Parathyroid adenoma (tissue), 2 donors: ENCODE results near the gene MORN2.

Source experiments
- H2AFZ ChIP-seq: fragments of 300-600 bp; sonication (generic); one replicate; pipeline ENCODE4 v1.7.0; 2017; ENCODE audit warnings: antibody characterized with exemption, mild to moderate bottlenecking
- H3K27ac ChIP-seq: fragments of 300-600 bp; sonication (generic); one replicate; pipeline ENCODE4 v1.7.0; 2017
- H3K27me3 ChIP-seq: fragments of 300-600 bp; sonication (generic); one replicate; pipeline ENCODE4 v1.7.0; 2017; ENCODE audit warnings: low read length; ENCODE audit not compliant: control insufficient read depth, insufficient read depth
- H3K36me3 ChIP-seq: fragments of 300-600 bp; sonication (generic); one replicate; pipeline ENCODE4 v1.7.0; 2017; ENCODE audit warnings: low read length; ENCODE audit not compliant: control insufficient read depth, insufficient read depth
- H3K4me1 ChIP-seq: fragments of 300-600 bp; sonication (generic); one replicate; pipeline ENCODE4 v1.7.0; 2017; ENCODE audit warnings: control low read depth
- H3K4me2 ChIP-seq: fragments of 300-600 bp; sonication (generic); one replicate; pipeline ENCODE4 v1.7.0; 2017; ENCODE audit warnings: low read length
- H3K4me3 ChIP-seq: fragments of 300-600 bp; sonication (generic); one replicate; pipeline ENCODE4 v1.7.0; 2017; ENCODE audit warnings: low read depth, low read length
- H3K79me2 ChIP-seq: fragments of 300-600 bp; sonication (generic); one replicate; pipeline ENCODE4 v1.7.0; 2017; ENCODE audit warnings: control low read depth
- H3K9ac ChIP-seq: fragments of 300-600 bp; sonication (generic); one replicate; pipeline ENCODE4 v1.7.0; 2017; ENCODE audit warnings: mild to moderate bottlenecking
- H3K9me3 ChIP-seq: fragments of 300-600 bp; sonication (generic); one replicate; pipeline ENCODE4 v1.7.0; 2017; ENCODE audit warnings: low read length; ENCODE audit not compliant: control insufficient read depth
- CTCF ChIP-seq: fragments of 300-600 bp; sonication (generic); IDR thresholded peaks from one replicate; pipeline ENCODE4 v1.7.0; 2017; ENCODE audit warnings: antibody characterized with exemption, mild to moderate bottlenecking
- donor health status: primary hyperparathyroidism.

MORN2 gene

GRCh38 chr2:38856165-38856564 lies 19.6 kb upstream of the MORN2 start:
- H3K4me1 ChIP-seq = no peaks in the 10 kb centered on the region
- H3K4me3 ChIP-seq = no peak overlapping the region
- no peak overlapping the region for H3K27ac ChIP-seq
- H3K36me3 ChIP-seq = no peaks in the 10 kb centered on the region
- no peak overlapping the region for H3K4me2 ChIP-seq
- H3K79me2 ChIP-seq = no peaks in the 10 kb centered on the region
- H3K9ac ChIP-seq = no peak overlapping the region
- no peaks in the 10 kb centered on the region for H3K27me3 ChIP-seq
- no peaks in the 10 kb centered on the region for H3K9me3 ChIP-seq
- H2AFZ ChIP-seq = no peak overlapping the region
- TF ChIP-seq CTCF = no peak

GRCh38 chr2:38862476-38862875 lies 13.3 kb upstream of the MORN2 start:
- Histone ChIP-seq H3K4me3 (no peak overlapping the region), H3K36me3 (no peaks in the 10 kb centered on the region), H2AFZ (no peak overlapping the region), H3K27ac (no peak overlapping the region), H3K9ac (no peak overlapping the region), H3K4me1 (no peaks in the 10 kb centered on the region), H3K4me2 (no peak overlapping the region), H3K27me3 (no peaks in the 10 kb centered on the region), H3K79me2 (no peaks in the 10 kb centered on the region), H3K9me3 (no peaks in the 10 kb centered on the region)
- no peak for TF ChIP-seq CTCF

GRCh38 chr2:38863061-38863695 lies 12.6 kb upstream of the MORN2 start:
- TF ChIP-seq CTCF = no peak
- Histone ChIP-seq H2AFZ (no peak overlapping the region), H3K4me3 (no peak overlapping the region), H3K27ac (no peak overlapping the region), H3K79me2 (no peaks in the 10 kb centered on the region), H3K4me2 (no peak overlapping the region), H3K4me1 (no peaks in the 10 kb centered on the region), H3K27me3 (no peaks in the 10 kb centered on the region), H3K9me3 (no peaks in the 10 kb centered on the region), H3K9ac (no peak overlapping the region), H3K36me3 (no peaks in the 10 kb centered on the region)

GRCh38 chr2:38866773-38867443 lies 8.9 kb upstream of the MORN2 start:
- no peak overlapping the region for H3K9ac ChIP-seq
- no peak overlapping the region for H3K4me3 ChIP-seq
- no peaks in the 10 kb centered on the region for H3K4me1 ChIP-seq
- no peak for TF ChIP-seq CTCF
- no peak overlapping the region for H3K27ac ChIP-seq
- no peak overlapping the region for H2AFZ ChIP-seq
- H3K79me2 ChIP-seq = peaks cover 12% of the 10 kb centered on the region
- H3K36me3 ChIP-seq = no peaks in the 10 kb centered on the region
- no peaks in the 10 kb centered on the region for H3K9me3 ChIP-seq
- H3K4me2 ChIP-seq = no peak overlapping the region
- H3K27me3 ChIP-seq = no peaks in the 10 kb centered on the region

- Histone ChIP-seq H2AFZ (no peak overlapping the region), H3K4me1 (no peaks in the 10 kb centered on the region), H3K27ac (no peak overlapping the region), H3K9ac (no peak overlapping the region), H3K27me3 (no peaks in the 10 kb centered on the region), H3K4me3 (no peak overlapping the region), H3K36me3 (no peaks in the 10 kb centered on the region), H3K4me2 (no peak overlapping the region), H3K9me3 (no peaks in the 10 kb centered on the region), H3K79me2 (peaks cover 37% of the 10 kb centered on the region)
- no peak for TF ChIP-seq CTCF
These were observed 4.3 kb upstream of the MORN2 start for GRCh38 chr2:38871432-38871831.
